Right cardiac atrium (tissue), 5 donors: ENCODE results near the gene DLGAP5. TPM values are rescaled to one million over a fixed set of nuclear protein-coding genes. Genes with fewer than 3 reads are reported as not detected.
A peak's percentile ranks its signal among the peaks of the same experiment; 100 is the strongest.

Source experiments
- ATAC-seq, 2 donors: fragments of 200-7000 bp; cut with Tn5 transposase; one replicate each; pipeline versions ENCODE4 v1.8.0 to v1.9.1; 2020; ENCODE audit warnings: moderate library complexity in 2 of 2, mild to moderate bottlenecking in 1 of 2
- DNase-seq, 3 donors: peaks; one replicate each; pipeline ENCODE4 v3.0.0-alpha.2; 2020
- H3K27ac ChIP-seq: one replicate; pipeline ENCODE4 v1.5.1; 2013; ENCODE audit warnings: mild to moderate bottlenecking, low read length, control low read depth, moderate library complexity
- H3K27me3 ChIP-seq: one replicate; pipeline ENCODE4 v1.6.1; 2013; ENCODE audit not compliant: control insufficient read depth, insufficient read depth
- H3K4me1 ChIP-seq: one replicate; pipeline ENCODE4 v1.6.1; 2013; ENCODE audit warnings: low read length; ENCODE audit not compliant: control insufficient read depth, insufficient read depth
- H3K4me3 ChIP-seq: one replicate; pipeline ENCODE4 v1.5.1; 2013; ENCODE audit warnings: low read length, control low read depth
- H3K9me3 ChIP-seq: one replicate; pipeline ENCODE4 v1.6.1; 2013; ENCODE audit warnings: low read length; ENCODE audit not compliant: control insufficient read depth
- WGBS: extraction: QIAGEN DNeasy Blood & Tissue Kit; methylation state at CpG from one replicate; pipeline ENCODE4 v1.1.7; 2013; 5-methylcytosine and 5-hydroxymethylcytosine counted together
- intact Hi-C, 4 donors: fragments of 100-400 bp; cut with DNase I; formaldehyde crosslinking; loops; one replicate each; pipeline versions ENCODE4 v1.11.0 to v1.14.0; 2022 to 2023
- polyA plus RNA-seq: library from polyadenylated mRNA; stranded (reverse); fragments of 200-250 nt; gene quantifications from one replicate; pipeline ENCODE4 v1.2.3, GENCODE V29; 2013
- total RNA-seq, 4 donors: library from RNA; stranded (reverse); fragmentation: NEBNext Ultra II Directional; extraction: Animal tissue kit (Norgen Biotek cat#: 25700); gene quantifications; one replicate each; pipeline ENCODE4 v1.2.1, GENCODE V29; 2021
- donor health status: healthy with polysubstance abuse.
- donor health status: DM: no; HTN: yes; CAD: no.
- donor health status: DM: no; HTN: no; CAD: no.
- donor health status: DM: no; HTN: yes; CAD: no; lungs with severe emphysema.
- donor health status: DM: yes; HTN: yes; CAD: no.

DLGAP5 gene
- total and polyA plus RNA-seq, 5 donors, result 0.02 to 0.89 (median 0.30) TPM; not detected in 1

- no peaks in the 10 kb centered on the region for H3K27me3 ChIP-seq
- no peak overlapping the region for H3K27ac ChIP-seq
- no peak for DNase-seq
- H3K9me3 ChIP-seq, result no peaks in the 10 kb centered on the region
- 57% methylated on average over 2 of the region's 2 CpGs for WGBS
- intact Hi-C loops, result no loop called here
- no peak for ATAC-seq
- H3K4me1 ChIP-seq, result peaks cover 23% of the 10 kb centered on the region
- H3K4me3 ChIP-seq, result no peak overlapping the region
Observed at GRCh38 chr14:55127460-55127951, 63.9 kb downstream of the DLGAP5 start.

GRCh38 chr14:55126932-55127459, 64.4 kb downstream of the DLGAP5 start:
- no peak overlapping the region for H3K4me3 ChIP-seq
- intact Hi-C loops, result no loop called here
- no peaks in the 10 kb centered on the region for H3K27me3 ChIP-seq
- DNase-seq (no peak), ATAC-seq (no peak)
- WGBS, result 64% methylated on average over 5 of the region's 5 CpGs
- no peaks in the 10 kb centered on the region for H3K9me3 ChIP-seq
- peak overlapping the region; percentile 20 for H3K27ac ChIP-seq
- peaks cover 25% of the 10 kb centered on the region for H3K4me1 ChIP-seq

DNA sequence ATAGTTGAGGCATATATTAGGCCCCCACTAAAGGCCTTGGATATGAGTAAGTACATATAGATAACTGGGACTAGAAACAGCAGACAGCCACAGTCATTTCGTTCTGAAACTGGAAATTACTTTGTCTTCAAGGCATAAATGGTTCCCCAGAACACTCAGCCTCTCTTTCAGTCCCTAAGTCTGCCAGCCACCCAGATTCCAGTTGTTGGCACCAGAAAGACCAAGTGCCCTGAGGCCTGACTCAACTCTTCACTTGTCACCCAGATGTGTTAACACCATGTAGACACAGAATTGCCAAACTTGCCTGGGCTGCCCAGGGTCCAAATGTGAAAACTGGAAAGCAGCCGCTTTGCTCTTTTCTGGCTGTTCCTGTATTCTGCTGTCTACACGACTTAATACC, 65.4 kb downstream of the DLGAP5 start:
- peak; percentile 27 to 42 for ATAC-seq

DNA sequence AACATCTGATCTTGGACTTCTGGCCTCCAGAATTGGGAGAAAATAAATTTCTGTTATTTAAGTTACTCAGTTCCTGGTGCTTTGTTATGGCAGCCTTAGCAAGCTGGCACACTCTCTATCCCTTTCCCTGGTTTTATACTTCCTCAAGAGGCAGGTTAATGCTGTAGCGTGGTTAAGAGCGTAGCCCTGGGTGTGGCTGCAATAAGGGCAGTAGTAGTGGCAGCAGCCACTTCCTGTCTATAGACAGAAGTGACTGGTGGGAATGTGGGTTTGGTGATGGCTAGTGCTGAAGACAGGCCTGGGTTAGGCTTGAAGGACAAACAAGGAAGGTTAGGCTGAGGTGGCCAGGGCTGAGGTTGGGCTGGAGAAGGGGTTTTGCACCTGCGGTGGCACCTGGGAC, 66.0 kb downstream of the DLGAP5 start:
- intact Hi-C loops, result no loop called here
- peak overlapping the region; percentile 79 for H3K27ac ChIP-seq
- WGBS, result 87% methylated on average over 3 of the region's 3 CpGs
- DNase-seq, result peak in 1 of 3 donors; percentile 70
- H3K9me3 ChIP-seq, result no peaks in the 10 kb centered on the region
- peaks cover 21% of the 10 kb centered on the region for H3K4me1 ChIP-seq
- no peak for ATAC-seq
- no peaks in the 10 kb centered on the region for H3K27me3 ChIP-seq
- H3K4me3 ChIP-seq, result no peak overlapping the region

More for the DNA sequence above, 65.4 kb downstream of the DLGAP5 start:
- Histone ChIP-seq H3K27ac (peak overlapping the region; percentile 79), H3K4me1 (peaks cover 17% of the 10 kb centered on the region), H3K27me3 (no peaks in the 10 kb centered on the region), H3K9me3 (no peaks in the 10 kb centered on the region), H3K4me3 (no peak overlapping the region)
- WGBS, result 40% methylated on average over 3 of the region's 3 CpGs
- peak in 2 of 3 donors; percentile 41 to 77 for DNase-seq
- intact Hi-C loops, result no loop called here

GRCh38 chr14:55124774-55125386, 66.5 kb downstream of the DLGAP5 start:
- ATAC-seq, result no peak
- H3K4me3 ChIP-seq, result no peak overlapping the region
- H3K9me3 ChIP-seq, result no peaks in the 10 kb centered on the region
- intact Hi-C loops, result no loop called here
- DNase-seq, result no peak
- 69% methylated on average over 8 of the region's 8 CpGs for WGBS
- H3K27ac ChIP-seq, result peak overlapping the region; percentile 43
- H3K4me1 ChIP-seq, result peaks cover 25% of the 10 kb centered on the region
- no peaks in the 10 kb centered on the region for H3K27me3 ChIP-seq

DNA sequence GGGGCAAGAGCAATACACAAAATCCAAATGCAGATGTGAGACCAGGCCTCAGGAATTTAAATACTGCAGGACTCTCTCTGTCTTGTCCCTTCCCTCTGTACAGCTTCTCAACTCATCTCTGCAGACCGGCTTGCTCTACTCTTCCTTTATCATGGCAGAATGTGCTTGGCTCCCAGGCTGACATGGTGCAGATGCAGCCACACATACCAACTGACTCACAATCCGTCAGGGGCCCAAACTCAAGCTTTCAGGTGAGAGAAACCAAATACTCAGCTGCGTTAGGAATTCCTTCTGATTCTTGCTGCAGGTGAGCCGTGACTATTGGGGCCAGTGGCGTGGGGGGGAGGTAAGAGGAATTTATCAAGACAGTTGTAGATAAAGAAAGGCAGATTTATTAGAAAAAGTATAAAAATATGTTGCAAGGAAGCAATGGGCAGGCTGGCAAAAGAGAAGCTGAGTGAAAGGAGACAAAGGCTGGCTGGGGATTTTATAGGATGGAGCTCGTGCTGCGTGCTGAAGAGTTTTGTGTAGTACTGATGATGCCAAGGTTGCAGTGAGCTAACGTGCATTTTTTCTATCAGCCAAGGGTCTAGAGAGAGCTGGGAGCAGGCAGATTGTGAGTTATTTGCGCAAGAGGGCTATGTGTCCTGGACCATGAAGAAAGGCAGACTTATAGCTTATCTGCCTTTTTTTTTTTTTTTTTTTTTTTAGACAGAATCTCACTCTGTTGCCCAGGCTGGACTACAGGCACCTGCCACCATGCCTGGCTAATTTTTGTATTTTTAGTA, 67.3 kb downstream of the DLGAP5 start:
- ATAC-seq, result no peak
- WGBS, result 78% methylated on average over 9 of the region's 9 CpGs
- Histone ChIP-seq H3K4me3 (no peak overlapping the region), H3K9me3 (no peaks in the 10 kb centered on the region), H3K4me1 (peaks cover 29% of the 10 kb centered on the region), H3K27me3 (no peaks in the 10 kb centered on the region), H3K27ac (peak overlapping the region; percentile 13)
- no peak for DNase-seq
- intact Hi-C loops, result no loop called here

- intact Hi-C loops, result no loop called here
- peak; percentile 11 to 38 for ATAC-seq
Observed at GRCh38 chr14:55123101-55123500, 68.3 kb downstream of the DLGAP5 start.

DNA sequence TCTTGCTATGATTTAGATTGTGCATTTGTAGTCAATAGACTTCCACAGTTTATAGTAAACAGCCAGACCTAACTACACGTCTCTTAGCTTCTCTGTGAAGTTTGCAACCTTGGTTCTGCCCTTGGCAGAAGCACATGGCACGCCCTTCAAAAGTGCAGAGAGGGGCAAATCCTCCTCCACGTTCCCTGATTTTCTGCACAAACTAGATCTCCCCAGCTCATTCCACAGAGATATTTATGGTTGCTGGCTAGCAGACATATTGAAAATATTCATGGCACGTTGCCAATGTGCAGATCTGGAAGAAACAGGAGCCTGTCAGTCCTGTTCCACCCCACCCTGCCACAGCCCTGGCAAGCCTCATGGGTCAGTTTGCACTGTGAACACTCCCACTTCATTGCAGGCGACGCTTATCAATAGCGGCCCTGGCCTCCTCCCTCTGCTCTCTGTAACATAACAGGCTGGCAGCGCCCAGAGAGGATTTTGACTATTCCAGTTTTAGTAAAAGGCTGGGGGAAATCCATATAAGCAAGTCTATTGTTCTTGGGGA, 68.9 kb downstream of the DLGAP5 start:
- H3K4me1 ChIP-seq, result peaks cover 39% of the 10 kb centered on the region
- no peak overlapping the region for H3K4me3 ChIP-seq
- ATAC-seq (peak; percentile 80 to 85), DNase-seq (peak; percentile 69 to 89 (median 87))
- peak overlapping the region; percentile 19 for H3K27ac ChIP-seq
- 25% methylated on average over 8 of the region's 8 CpGs for WGBS
- intact Hi-C loops, result no loop called here
- no peaks in the 10 kb centered on the region for H3K9me3 ChIP-seq
- H3K27me3 ChIP-seq, result no peaks in the 10 kb centered on the region

More at GRCh38 chr14:55123101-55123500, 68.3 kb downstream of the DLGAP5 start:
- 69% methylated on average over 8 of the region's 8 CpGs for WGBS
- no peak overlapping the region for H3K4me3 ChIP-seq
- no peaks in the 10 kb centered on the region for H3K27me3 ChIP-seq
- no peaks in the 10 kb centered on the region for H3K9me3 ChIP-seq
- H3K4me1 ChIP-seq, result peaks cover 34% of the 10 kb centered on the region
- peak in 1 of 3 donors; percentile 60 for DNase-seq
- peak overlapping the region; percentile 19 for H3K27ac ChIP-seq

GRCh38 chr14:55121628-55122439, 69.6 kb downstream of the DLGAP5 start:
- Histone ChIP-seq H3K4me1 (peaks cover 40% of the 10 kb centered on the region), H3K27me3 (no peaks in the 10 kb centered on the region), H3K27ac (peak overlapping the region; percentile 51), H3K4me3 (no peak overlapping the region), H3K9me3 (no peaks in the 10 kb centered on the region)
- 67% methylated on average over 9 of the region's 9 CpGs for WGBS
- ATAC-seq (no peak), DNase-seq (no peak)
- intact Hi-C loops, result no loop called here
